ENCODE data around the gene ARHGEF28.

Gene ARHGEF28

DNA sequence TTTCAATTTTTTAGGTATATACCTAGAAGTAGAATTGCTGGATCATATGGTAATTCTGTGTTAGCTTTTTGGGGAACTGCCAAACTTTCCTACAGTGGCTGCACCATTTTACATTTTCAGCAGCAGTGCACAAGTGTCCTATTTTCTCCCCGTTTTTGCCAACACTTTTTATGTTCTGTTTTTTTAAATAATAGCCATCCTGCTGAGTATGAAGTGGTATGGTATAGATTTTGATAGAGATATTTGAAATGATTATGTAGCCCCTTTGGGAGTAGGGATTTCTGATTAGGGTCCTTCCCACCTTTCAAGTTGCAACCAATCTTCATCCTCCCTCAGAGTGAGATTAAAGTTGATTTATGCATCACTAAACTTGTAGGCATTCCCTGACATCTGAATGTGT lies 76.5 kb downstream of the ARHGEF28 start:
- DNase-seq, result no peak

- no peak for DNase-seq
Measured at GRCh38 chr5:73702951-73703350, 77.0 kb downstream of the ARHGEF28 start.

- DNase-seq, result no peak
Measured at GRCh38 chr5:73705364-73705763, 79.4 kb downstream of the ARHGEF28 start.

DNA sequence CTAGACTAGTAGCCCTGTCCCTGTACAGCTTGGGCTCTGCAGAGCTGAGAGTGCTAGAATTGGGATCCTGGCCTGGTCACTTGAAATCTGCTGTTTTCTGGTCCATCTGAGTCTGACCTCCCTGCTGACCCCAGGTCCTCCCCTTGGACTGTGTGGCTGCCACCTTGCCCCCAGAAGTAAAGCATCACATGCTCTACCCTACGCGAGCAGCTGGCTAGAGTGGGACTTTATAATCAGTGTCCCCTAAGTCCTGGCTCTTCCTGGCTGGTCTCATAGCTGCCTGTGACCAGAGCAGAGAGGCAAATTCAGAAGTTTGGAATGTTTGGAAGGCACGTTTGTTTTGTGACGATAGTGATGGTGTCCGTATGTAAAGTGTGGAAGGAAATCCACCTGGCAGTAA lies 81.0 kb downstream of the ARHGEF28 start:
- DNase-seq, result no peak

GRCh38 chr5:73709536-73710129 lies 83.6 kb downstream of the ARHGEF28 start:
- no peak for DNase-seq

- DNase-seq, result no peak
Measured at GRCh38 chr5:73716284-73716808, 90.3 kb downstream of the ARHGEF28 start.

GRCh38 chr5:73718762-73719161 lies 92.8 kb downstream of the ARHGEF28 start:
- DNase-seq, result no peak

GRCh38 chr5:73719632-73720031 lies 93.6 kb downstream of the ARHGEF28 start:
- DNase-seq, result no peak

GRCh38 chr5:73722231-73722630 lies 96.2 kb downstream of the ARHGEF28 start:
- no peak for DNase-seq

DNA sequence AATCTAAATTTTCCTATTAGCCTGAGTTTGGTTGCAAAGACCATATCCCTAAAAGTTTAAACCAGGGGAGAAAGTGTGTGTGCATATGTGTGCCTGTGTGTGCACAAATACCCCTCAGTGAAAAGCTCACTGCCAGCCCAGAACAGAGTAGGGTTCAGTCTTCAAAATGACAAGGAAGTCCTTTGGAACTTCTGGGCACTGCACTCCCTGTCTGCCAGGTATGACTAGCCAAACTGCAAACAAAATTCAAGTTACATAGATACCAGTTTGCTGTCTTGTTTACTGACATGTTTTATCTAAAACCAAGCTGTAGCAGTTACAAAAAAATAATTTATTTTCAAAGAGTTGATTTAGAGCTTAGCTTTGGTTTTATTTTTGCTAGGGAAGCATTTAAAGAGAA lies 100.1 kb downstream of the ARHGEF28 start:
- no peak for DNase-seq

GRCh38 chr5:73726606-73727231 lies 100.7 kb downstream of the ARHGEF28 start:
- no peak for DNase-seq

GRCh38 chr5:73727470-73727869 lies 101.5 kb downstream of the ARHGEF28 start:
- DNase-seq, result no peak

GRCh38 chr5:73728493-73729273 lies 102.7 kb downstream of the ARHGEF28 start:
- DNase-seq, result no peak

GRCh38 chr5:73729329-73729728 lies 103.3 kb downstream of the ARHGEF28 start:
- no peak for DNase-seq

GRCh38 chr5:73732045-73732444 lies 106.0 kb downstream of the ARHGEF28 start:
- DNase-seq, result no peak

DNA sequence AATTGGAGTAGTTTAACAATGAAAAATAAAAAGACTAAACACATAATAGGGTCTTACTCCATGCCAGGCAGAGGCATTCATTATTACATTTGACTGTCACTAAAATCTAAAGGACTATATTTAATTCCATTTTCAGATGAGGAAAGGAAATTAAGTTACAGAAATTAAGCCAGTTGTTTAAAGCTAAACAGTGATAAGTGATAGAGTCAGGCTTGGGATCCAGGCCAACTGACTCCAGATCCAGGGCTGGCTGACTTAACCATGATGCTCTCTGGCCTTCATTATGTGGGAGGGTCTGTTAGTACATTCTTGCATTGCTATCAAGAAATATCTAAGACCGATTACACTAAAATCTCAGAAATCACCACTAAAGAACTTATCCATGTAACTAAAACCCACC lies 107.2 kb downstream of the ARHGEF28 start:
- DNase-seq, result no peak

GRCh38 chr5:73735032-73735734 lies 109.2 kb downstream of the ARHGEF28 start:
- no peak for DNase-seq

DNA sequence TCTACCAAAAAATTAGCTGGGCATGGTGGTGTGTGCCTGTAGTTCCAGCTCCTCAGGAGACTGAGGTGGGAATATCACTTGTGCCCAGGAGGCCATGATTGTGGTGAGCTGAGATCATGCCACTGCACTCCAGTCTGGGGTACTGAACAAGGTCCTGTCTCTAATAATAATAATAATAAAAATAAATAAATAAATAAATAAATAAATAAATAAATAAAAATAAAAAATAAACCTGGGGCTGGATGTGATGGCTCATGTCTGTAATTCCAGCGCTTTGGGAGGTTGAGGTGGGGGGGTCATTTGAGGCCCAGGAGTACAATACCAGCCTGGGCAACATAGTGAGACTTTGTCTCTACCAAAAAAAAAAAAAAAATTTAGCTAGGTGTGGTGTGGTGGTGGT lies 113.7 kb downstream of the ARHGEF28 start:
- no peak for DNase-seq

GRCh38 chr5:73740274-73740790 lies 114.3 kb downstream of the ARHGEF28 start:
- no peak for DNase-seq

DNA sequence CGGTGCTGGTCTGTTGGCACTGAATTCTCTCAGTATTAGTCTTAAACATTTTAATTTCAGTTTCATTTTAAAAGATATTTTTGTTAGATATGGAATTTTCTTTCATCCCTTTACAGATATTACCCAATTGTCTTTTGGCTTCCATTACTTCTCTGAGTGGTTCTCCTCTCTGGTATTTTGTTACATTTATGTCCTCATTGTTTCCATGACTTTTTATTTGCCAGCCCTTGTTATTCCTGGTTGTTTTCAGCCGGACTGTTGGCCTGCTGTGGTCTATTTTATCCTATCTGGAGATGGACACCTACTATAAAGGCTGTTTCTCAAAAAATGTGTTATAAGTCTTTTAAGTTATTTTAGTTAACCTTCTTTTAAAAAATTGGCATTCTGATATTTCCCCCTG lies 117.2 kb downstream of the ARHGEF28 start:
- no peak for DNase-seq

DNA sequence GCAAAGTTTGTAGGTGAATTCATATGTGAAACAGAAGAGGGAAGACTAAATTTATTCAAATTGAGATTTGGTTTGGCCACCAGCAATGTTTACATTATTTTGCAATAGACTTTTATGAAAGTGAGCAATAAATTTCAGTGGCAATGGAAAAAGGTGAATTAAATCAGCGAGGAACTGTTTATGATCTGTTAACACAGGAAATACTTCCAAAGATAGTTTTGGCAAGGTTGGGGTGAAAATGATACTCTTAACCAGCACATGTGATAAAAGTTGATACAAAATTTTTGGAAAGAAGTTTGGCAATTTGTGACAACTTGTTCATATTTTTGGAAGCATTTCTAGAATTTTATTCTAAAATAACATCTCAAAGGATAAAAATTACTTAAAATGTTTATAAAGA lies 119.8 kb downstream of the ARHGEF28 start:
- DNase-seq, result no peak

GRCh38 chr5:73746608-73747007 lies 120.6 kb downstream of the ARHGEF28 start:
- no peak for DNase-seq

DNA sequence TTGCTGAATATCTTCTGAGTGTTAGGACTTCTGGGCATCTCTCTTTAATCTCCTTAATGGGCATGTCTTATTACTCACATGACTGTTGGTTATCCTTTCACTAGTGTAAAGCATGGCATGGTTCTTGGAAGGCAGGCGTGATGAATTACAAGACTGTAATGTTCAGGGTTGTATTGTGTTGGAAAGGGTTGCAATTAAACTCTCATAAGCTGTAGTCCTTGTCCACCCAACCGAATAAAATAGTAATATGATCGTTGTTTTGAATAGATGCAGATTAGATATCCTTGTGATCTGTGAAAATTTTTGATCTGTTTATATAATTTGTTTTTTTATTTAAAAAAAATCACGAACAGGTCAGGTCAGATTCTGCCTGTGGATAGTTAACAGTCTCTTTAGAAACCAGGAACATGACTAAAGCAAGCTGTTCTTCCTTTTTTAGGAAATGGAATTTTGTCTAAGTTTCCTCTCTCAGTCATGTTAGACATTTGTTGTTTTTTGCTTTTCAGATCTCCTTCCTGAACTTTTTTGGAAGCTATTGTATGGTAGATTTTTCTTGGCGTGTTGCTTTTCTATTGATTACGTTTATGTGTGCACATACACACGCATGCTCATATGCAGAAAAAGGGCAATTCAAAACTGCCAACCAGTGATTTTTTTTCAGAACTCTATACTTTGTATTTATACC lies 121.8 kb downstream of the ARHGEF28 start:
- DNase-seq, result no peak
